H54 (cell line): ENCODE measurements around the gene UHRF2.

Experiments
- DNase-seq: peaks from one replicate; pipeline ENCODE4 v3.0.0; 2011; ENCODE audit warnings: low spot score, mixed read lengths; ENCODE audit not compliant: insufficient read length
- FAIRE-seq: peaks from 3 replicates; lab custom pipeline; 2011; peaks lifted over from hg19 to GRCh38; lab: Jason Lieb, UNC
- POLR2A ChIP-seq: IDR thresholded peaks from 2 replicates; pipeline ENCODE4 v1.6.1; 2011; ENCODE audit warnings: low read depth, mild to moderate bottlenecking, low read length

Gene UHRF2

GRCh38 chr9:6413365-6414246 lies 607 bp downstream of the UHRF2 start:
- DNase-seq (peak; percentile 15), FAIRE-seq (no peak)
- no peak for TF ChIP-seq POLR2A

GRCh38 chr9:6414247-6414641 lies 1.2 kb downstream of the UHRF2 start:
- DNase-seq (no peak), FAIRE-seq (peak; percentile 23)

GRCh38 chr9:6415266-6415665 lies 2.3 kb downstream of the UHRF2 start:
- DNase-seq: no peak
- TF ChIP-seq POLR2A: no peak
- FAIRE-seq: peak; percentile 89

More at GRCh38 chr9:6414247-6414641, 1.2 kb downstream of the UHRF2 start:
- no peak for TF ChIP-seq POLR2A

- DNase-seq (no peak), FAIRE-seq (no peak)
These were observed 4.2 kb downstream of the UHRF2 start for GRCh38 chr9:6417186-6417585.

GRCh38 chr9:6418764-6419163 lies 5.8 kb downstream of the UHRF2 start:
- no peak for TF ChIP-seq POLR2A
- DNase-seq (no peak), FAIRE-seq (no peak)

More at GRCh38 chr9:6417186-6417585, 4.2 kb downstream of the UHRF2 start:
- TF ChIP-seq POLR2A: no peak

DNA sequence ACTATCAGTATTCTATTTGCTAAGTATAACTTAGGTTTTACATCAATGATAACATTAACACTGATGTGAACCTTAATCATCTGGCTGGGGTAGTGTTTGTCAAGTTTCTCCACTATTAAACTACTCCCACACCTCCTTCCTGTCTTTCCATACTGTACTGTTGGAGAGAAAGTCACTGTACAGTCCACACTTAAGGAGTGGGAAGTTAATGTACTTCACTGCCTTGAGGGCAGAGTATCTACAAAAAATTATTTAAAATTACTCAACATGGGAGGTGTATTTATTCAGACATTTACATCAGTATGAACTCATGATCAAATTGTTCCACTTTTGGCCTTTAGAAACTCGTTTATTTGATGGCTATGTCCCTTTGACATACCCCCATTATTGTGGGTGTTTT lies 11.9 kb downstream of the UHRF2 start:
- no peak for DNase-seq
- no peak for TF ChIP-seq POLR2A
- no peak for FAIRE-seq

DNA sequence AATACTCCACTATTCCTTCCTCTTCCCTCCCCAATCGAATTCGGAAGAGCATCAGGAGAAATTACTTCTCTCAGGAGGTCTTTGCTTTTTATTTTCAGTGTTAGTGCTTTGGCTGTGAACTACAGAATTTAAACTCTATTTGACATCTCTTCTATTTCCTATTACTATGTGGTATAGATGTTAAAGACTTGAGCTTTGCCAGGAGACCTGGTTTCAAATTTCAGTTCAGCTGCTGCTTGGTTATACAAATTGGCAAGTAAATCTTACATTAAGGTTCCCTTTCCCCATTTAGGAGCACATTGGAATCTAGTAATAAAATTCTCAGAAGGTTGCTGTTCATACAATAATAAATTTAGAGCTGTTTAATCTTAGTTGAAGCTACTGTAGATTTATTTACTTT lies 13.1 kb downstream of the UHRF2 start:
- TF ChIP-seq POLR2A: no peak
- no peak for DNase-seq

GRCh38 chr9:6428940-6429889 lies 16.2 kb downstream of the UHRF2 start:
- TF ChIP-seq POLR2A: no peak
- DNase-seq: no peak
- peak; percentile 11 for FAIRE-seq

More for the DNA sequence above, 13.1 kb downstream of the UHRF2 start:
- no peak for FAIRE-seq

- no peak for DNase-seq
- FAIRE-seq: no peak
- TF ChIP-seq POLR2A: no peak
These were observed 18.0 kb downstream of the UHRF2 start for GRCh38 chr9:6431038-6431437.

GRCh38 chr9:6433410-6433809 lies 20.4 kb downstream of the UHRF2 start:
- TF ChIP-seq POLR2A: no peak
- no peak for FAIRE-seq
- DNase-seq: no peak

DNA sequence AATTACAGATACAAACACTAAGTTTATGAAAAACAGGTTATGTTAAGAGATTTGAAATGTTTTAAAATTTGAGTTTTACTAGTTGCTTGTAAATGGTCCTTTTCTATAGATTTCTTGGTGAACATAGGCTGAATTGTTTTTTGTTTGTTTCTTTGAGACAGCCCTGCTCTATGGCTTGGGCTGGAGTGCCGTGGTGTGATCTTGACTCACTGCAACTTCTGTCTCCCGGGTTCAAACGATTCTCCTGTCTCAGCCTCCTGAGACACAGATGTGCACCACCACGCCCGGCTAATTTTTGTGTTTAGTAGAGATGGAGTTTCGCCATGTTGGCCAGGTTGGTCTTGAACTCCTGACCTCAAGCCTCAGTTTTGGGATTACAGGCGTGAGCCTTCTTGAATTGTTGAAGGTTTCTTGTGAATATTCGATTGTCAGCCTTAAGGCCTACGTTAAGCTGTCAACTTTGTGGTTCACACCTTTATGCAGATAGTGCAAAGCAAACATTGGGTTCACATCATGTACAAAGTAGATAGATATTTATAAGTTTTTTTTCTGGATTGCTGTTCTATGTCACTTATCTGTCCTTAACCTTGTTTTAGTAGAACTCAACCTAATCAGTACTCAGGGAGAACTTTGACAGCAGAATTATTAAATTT lies 26.2 kb downstream of the UHRF2 start:
- DNase-seq (no peak), FAIRE-seq (no peak)
- TF ChIP-seq POLR2A: no peak

DNA sequence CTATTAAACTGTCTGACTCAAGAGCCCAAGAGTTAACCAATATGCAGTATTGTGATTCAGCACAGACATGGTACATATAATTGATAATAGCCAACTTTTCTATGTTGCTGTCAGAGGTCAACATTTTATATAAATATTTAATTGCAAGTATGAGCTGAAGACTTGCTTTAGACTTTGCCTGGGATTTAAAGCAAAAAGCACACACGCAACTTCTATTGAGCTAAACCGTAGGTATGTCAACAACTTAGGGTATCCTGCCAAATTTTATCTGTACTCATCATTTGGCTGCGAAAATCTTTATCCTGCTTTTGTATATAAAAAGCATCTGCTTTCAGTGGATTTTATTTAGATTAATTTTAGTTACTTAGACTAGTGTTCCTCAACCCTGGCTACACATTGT lies 27.4 kb downstream of the UHRF2 start:
- FAIRE-seq (no peak), DNase-seq (no peak)
- no peak for TF ChIP-seq POLR2A

DNA sequence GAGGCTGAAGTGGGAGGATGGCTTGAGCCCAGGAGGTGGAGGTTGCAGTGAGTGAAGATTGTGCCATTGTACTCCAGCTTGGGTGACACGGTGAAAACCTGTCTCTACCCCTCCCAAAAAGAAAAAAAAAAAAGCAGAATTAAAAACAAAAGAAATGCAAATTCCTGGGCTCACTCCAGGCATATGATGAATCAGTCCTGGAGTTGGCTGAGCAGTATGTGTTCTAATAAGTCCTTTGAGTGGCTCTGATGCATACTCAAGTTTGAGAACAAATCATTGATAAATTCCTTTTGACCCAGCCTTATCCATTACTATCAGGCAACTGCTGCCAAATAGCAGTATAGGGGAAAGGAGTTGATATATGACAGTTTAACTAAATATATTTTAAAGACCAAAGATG lies 28.3 kb downstream of the UHRF2 start:
- no peak for TF ChIP-seq POLR2A
- FAIRE-seq (peak; percentile 61), DNase-seq (no peak)
